KMS-11 (cell line): ENCODE data around the gene RIMKLA.

Source experiments
- H2AFZ ChIP-seq: fragments of 200-600 bp; sonication (generic); 2 replicates; pipeline ENCODE4 v1.6.1; 2016; ENCODE audit warnings: antibody characterized with exemption, mixed run types, low read depth
- H3K27ac ChIP-seq: fragments of 200-600 bp; sonication (generic); 2 replicates; pipeline ENCODE4 v1.6.1; 2016; ENCODE audit warnings: mild to moderate bottlenecking, mixed run types
- H3K27me3 ChIP-seq: fragments of 200-600 bp; sonication (generic); 2 replicates; pipeline ENCODE4 v1.6.1; 2017; ENCODE audit warnings: mild to moderate bottlenecking, low read depth, mixed run types, moderate library complexity; ENCODE audit not compliant: insufficient read depth
- H3K36me3 ChIP-seq: fragments of 200-600 bp; sonication (generic); 2 replicates; pipeline ENCODE4 v1.6.1; 2017; ENCODE audit warnings: mild to moderate bottlenecking, mixed run types; ENCODE audit not compliant: insufficient read depth
- H3K4me1 ChIP-seq: fragments of 200-600 bp; sonication (generic); 2 replicates; pipeline ENCODE4 v1.6.1; 2016; ENCODE audit warnings: mild to moderate bottlenecking, low read depth, mixed run types; ENCODE audit not compliant: poor library complexity, severe bottlenecking
- H3K4me2 ChIP-seq: fragments of 200-600 bp; sonication (generic); 2 replicates; pipeline ENCODE4 v1.7.0; 2016; ENCODE audit warnings: mild to moderate bottlenecking, mixed run types
- H3K4me3 ChIP-seq: fragments of 200-600 bp; sonication (generic); IDR thresholded peaks from 2 replicates; pipeline ENCODE4 v1.6.1; 2017; ENCODE audit warnings: low read depth, low read length, mixed read lengths; ENCODE audit not compliant: insufficient read depth
- H3K79me2 ChIP-seq: fragments of 200-600 bp; sonication (generic); 2 replicates; pipeline ENCODE4 v1.6.1; 2016; ENCODE audit warnings: low read depth, mixed run types; ENCODE audit not compliant: insufficient read depth
- H3K9ac ChIP-seq: fragments of 200-600 bp; sonication (generic); 2 replicates; pipeline ENCODE4 v1.6.1; 2016; ENCODE audit warnings: mild to moderate bottlenecking, mixed run types
- H4K20me1 ChIP-seq: fragments of 200-600 bp; sonication (generic); 2 replicates; pipeline ENCODE4 v1.6.1; 2016; ENCODE audit warnings: mild to moderate bottlenecking, mixed run types; ENCODE audit not compliant: insufficient read depth
- TF ChIP-seq, protein P1 (sequence below): fragments of 200-600 bp; sonication (generic); conservative IDR thresholded peaks from 2 replicates; pipeline ENCODE4 v1.6.1; 2017; ENCODE audit warnings: low read depth, mild to moderate bottlenecking, antibody characterized with exemption, low read length, moderate library complexity, mixed read lengths

The RIMKLA gene

GRCh38 chr1:42469727-42470126, 89.1 kb downstream of the RIMKLA start:
- Histone ChIP-seq H3K4me1 (no peaks in the 10 kb centered on the region), H3K27ac (no peak overlapping the region), H2AFZ (no peak overlapping the region), H3K9ac (no peak overlapping the region), H3K4me2 (no peak overlapping the region), H4K20me1 (no peaks in the 10 kb centered on the region), H3K36me3 (no peaks in the 10 kb centered on the region), H3K4me3 (no peak overlapping the region), H3K79me2 (no peaks in the 10 kb centered on the region), H3K27me3 (no peaks in the 10 kb centered on the region)
- TF ChIP-seq, protein P1, sequence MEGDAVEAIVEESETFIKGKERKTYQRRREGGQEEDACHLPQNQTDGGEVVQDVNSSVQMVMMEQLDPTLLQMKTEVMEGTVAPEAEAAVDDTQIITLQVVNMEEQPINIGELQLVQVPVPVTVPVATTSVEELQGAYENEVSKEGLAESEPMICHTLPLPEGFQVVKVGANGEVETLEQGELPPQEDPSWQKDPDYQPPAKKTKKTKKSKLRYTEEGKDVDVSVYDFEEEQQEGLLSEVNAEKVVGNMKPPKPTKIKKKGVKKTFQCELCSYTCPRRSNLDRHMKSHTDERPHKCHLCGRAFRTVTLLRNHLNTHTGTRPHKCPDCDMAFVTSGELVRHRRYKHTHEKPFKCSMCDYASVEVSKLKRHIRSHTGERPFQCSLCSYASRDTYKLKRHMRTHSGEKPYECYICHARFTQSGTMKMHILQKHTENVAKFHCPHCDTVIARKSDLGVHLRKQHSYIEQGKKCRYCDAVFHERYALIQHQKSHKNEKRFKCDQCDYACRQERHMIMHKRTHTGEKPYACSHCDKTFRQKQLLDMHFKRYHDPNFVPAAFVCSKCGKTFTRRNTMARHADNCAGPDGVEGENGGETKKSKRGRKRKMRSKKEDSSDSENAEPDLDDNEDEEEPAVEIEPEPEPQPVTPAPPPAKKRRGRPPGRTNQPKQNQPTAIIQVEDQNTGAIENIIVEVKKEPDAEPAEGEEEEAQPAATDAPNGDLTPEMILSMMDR = no peak
